WERI-Rb-1 (cell line): ENCODE data around the gene PPT2.

Experiments used
- DNase-seq: peaks from one replicate; pipeline ENCODE4 v3.0.0-alpha.2; 2020
- H3K27ac ChIP-seq: fragments of 250-450 bp; sonication (Bioruptor Pico); 2 replicates; pipeline ENCODE4 v1.5.1; 2020; ENCODE audit warnings: mild to moderate bottlenecking, moderate library complexity
- H3K27me3 ChIP-seq: fragments of 250-450 bp; sonication (Bioruptor Pico); 2 replicates; pipeline ENCODE4 v1.5.1; 2021; ENCODE audit warnings: mild to moderate bottlenecking, low read depth, moderate library complexity; ENCODE audit not compliant: insufficient read depth, severe bottlenecking
- H3K36me3 ChIP-seq: fragments of 250-450 bp; sonication (Bioruptor Pico); 2 replicates; pipeline ENCODE4 v1.5.1; 2020; ENCODE audit warnings: mild to moderate bottlenecking, moderate library complexity
- H3K4me3 ChIP-seq: 2 replicates; pipeline ENCODE4 v1.5.1; 2011; ENCODE audit warnings: low read depth, mild to moderate bottlenecking, control low read depth, low read length
- H3K9me3 ChIP-seq: fragments of 250-450 bp; sonication (Bioruptor Pico); 2 replicates; pipeline ENCODE4 v1.5.1; 2021; ENCODE audit warnings: mild to moderate bottlenecking, moderate library complexity; ENCODE audit not compliant: severe bottlenecking
- CTCF ChIP-seq: IDR thresholded peaks from 2 replicates; pipeline ENCODE4 v1.5.1; 2011; ENCODE audit warnings: low read depth, mild to moderate bottlenecking, control low read depth, inconsistent platforms, low read length

The PPT2 gene

GRCh38 chr6:32118782-32119628 lies 34.9 kb upstream of the PPT2 start:
- Histone ChIP-seq H3K4me3 (no peak overlapping the region), H3K27me3 (no peaks in the 10 kb centered on the region), H3K9me3 (no peaks in the 10 kb centered on the region), H3K36me3 (peaks cover 84% of the 10 kb centered on the region), H3K27ac (no peak overlapping the region)
- peak; percentile 95 for DNase-seq
- peak; percentile 100 for TF ChIP-seq CTCF

GRCh38 chr6:32120573-32121059 lies 33.3 kb upstream of the PPT2 start:
- no peak for TF ChIP-seq CTCF
- Histone ChIP-seq H3K9me3 (no peaks in the 10 kb centered on the region), H3K4me3 (no peak overlapping the region), H3K36me3 (peaks cover 92% of the 10 kb centered on the region), H3K27ac (no peak overlapping the region), H3K27me3 (no peaks in the 10 kb centered on the region)
- DNase-seq, result no peak

- Histone ChIP-seq H3K36me3 (peaks cover 75% of the 10 kb centered on the region), H3K27ac (no peak overlapping the region), H3K4me3 (no peak overlapping the region), H3K9me3 (no peaks in the 10 kb centered on the region), H3K27me3 (no peaks in the 10 kb centered on the region)
- DNase-seq, result no peak
- no peak for TF ChIP-seq CTCF
Observed at GRCh38 chr6:32123681-32124080, 30.3 kb upstream of the PPT2 start.

- no peaks in the 10 kb centered on the region for H3K27me3 ChIP-seq
- DNase-seq, result no peak
- H3K27ac ChIP-seq, result no peak overlapping the region
- H3K36me3 ChIP-seq, result peaks cover 48% of the 10 kb centered on the region
- no peaks in the 10 kb centered on the region for H3K9me3 ChIP-seq
- no peak for TF ChIP-seq CTCF
- no peak overlapping the region for H3K4me3 ChIP-seq
Observed at GRCh38 chr6:32126880-32127279, 27.1 kb upstream of the PPT2 start.

- H3K27me3 ChIP-seq, result no peaks in the 10 kb centered on the region
- peak overlapping the region; percentile 88 for H3K4me3 ChIP-seq
- TF ChIP-seq CTCF, result no peak
- H3K36me3 ChIP-seq, result peaks cover 43% of the 10 kb centered on the region
- no peak for DNase-seq
- peak overlapping the region; percentile 87 for H3K27ac ChIP-seq
- H3K9me3 ChIP-seq, result no peaks in the 10 kb centered on the region
Observed at GRCh38 chr6:32127409-32127716, 26.6 kb upstream of the PPT2 start.
